HG03571 (cell line): ENCODE results near the gene TAF6.
A peak's percentile ranks its signal among the peaks of the same experiment; 100 is the strongest.

Experiments used
- ATAC-seq: cut with Tn5 transposase; IDR thresholded peaks from one replicate; pipeline ENCODE4 v1.9.1; 2021; ENCODE audit not compliant: unreplicated experiment

TAF6 gene

DNA sequence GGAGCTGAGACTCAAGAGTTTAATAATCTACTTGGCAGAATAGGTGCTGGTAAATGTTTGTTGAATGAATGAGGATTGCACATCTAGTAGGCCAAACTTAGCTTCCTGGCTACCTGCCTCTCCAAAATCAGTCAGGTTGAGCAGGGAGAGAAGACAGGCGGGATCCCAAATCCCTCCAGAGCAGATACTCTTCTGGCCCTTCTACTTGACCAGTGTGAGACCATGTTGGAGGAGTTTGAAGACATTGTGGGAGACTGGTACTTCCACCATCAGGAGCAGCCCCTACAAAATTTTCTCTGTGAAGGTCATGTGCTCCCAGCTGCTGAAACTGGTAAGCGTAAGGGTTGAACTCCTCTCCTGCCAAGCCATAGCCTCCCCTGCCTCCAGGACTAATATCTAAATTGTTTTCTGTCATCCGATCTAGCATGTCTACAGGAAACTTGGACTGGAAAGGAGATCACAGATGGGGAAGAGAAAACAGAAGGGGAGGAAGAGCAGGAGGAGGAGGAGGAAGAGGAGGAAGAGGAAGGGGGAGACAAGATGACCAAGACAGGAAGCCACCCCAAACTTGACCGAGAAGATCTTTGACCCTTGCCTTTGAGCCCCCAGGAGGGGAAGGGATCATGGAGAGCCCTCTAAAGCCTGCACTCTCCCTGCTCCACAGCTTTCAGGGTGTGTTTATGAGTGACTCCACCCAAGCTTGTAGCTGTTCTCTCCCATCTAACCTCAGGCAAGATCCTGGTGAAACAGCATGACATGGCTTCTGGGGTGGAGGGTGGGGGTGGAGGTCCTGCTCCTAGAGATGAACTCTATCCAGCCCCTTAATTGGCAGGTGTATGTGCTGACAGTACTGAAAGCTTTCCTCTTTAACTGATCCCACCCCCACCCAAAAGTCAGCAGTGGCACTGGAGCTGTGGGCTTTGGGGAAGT, 5.4 kb upstream of the TAF6 start:
- ATAC-seq, result no peak

DNA sequence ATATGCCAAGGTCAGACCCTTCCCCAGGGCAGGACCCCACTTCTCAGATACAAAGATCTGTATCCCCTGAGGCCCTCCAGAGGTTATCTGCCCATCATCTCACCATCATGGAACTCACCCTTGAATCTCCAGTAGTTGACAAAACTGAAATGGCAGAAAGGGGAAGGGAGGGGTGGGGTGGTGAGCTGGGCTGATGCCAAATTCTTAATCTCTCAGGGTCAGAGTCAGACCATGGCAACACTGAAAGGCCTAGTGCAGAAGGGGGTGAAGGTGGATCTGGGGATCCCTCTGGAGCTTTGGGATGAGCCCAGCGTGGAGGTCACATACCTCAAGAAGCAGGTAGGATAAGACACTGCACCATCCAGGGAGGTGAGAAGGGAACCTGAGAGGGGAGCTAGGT, 3.4 kb upstream of the TAF6 start:
- no peak for ATAC-seq

GRCh38 chr7:100122067-100122466, 2.9 kb upstream of the TAF6 start:
- no peak for ATAC-seq

GRCh38 chr7:100120733-100121036, 1.5 kb upstream of the TAF6 start:
- ATAC-seq, result no peak

GRCh38 chr7:100119970-100120732, 993 bp upstream of the TAF6 start:
- peak; percentile 46 for ATAC-seq

- ATAC-seq, result no peak
Observed at GRCh38 chr7:100118388-100119071, 628 bp downstream of the TAF6 start.

DNA sequence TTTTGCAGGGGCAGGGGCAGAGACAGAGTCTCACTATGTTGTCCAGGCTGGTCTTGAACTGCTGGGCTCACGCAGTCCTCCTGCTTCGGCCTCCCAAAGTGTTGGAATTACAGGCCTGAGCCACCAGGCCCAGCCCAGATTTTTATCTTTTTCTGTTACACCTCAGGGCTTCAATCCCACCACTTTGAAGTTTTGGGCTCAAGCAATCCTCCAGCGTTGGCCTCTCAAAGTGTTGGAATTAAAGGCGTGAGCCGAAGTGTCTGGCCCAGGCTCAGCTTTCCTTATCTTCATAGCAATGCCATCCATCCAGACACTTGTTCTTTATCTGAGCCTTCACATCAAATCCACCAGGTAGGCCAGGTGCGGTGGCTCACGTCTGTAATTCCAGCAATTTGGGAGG, 4.1 kb downstream of the TAF6 start:
- no peak for ATAC-seq

- no peak for ATAC-seq
Observed at GRCh38 chr7:100111914-100112313, 7.2 kb downstream of the TAF6 start.

GRCh38 chr7:100111156-100111555, 8.0 kb downstream of the TAF6 start:
- no peak for ATAC-seq

- no peak for ATAC-seq
Observed at GRCh38 chr7:100109521-100110163, 9.5 kb downstream of the TAF6 start.

DNA sequence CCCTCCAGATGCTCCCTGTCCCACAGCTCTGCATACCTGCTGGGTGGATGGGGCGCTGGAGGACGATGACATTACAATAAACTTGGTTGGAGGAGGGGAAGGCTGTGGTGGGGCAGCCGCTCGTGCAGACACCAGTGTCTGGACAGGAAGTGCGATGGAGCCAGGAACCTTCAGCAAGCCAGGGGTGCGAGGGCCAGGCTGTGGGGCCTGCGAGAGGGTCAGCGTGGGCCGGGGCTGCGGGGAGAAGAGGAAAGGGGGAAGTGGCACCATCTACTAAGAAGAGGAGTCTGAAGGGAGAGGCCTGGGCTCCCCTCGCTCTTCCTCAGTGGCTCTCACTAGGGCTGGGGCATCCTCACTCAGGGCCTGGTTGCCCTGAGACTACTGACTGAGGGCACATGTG, 11.3 kb downstream of the TAF6 start:
- ATAC-seq, result no peak

- ATAC-seq, result no peak
Observed at GRCh38 chr7:100107125-100107737, 11.9 kb downstream of the TAF6 start.

DNA sequence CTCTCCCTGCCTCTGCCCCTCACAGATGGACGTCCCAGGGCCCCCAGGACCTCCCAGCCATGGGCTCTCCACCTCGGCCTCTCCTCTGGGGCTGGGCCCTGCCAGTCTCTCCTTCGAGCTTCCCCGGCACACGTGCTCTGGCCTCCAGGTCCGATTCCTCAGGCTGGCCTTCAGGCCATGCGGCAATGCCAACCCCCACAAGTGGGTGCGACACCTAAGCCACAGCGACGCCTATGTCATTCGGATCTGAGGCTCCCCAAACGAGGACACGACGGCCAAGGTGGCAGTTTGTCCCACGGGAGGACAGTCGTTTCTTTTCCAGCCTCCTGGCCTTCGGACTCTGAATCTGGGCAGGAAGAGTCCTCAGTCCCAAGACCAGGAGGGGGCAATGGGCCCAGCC, 12.5 kb downstream of the TAF6 start:
- ATAC-seq, result no peak

GRCh38 chr7:100105534-100105933, 13.6 kb downstream of the TAF6 start:
- no peak for ATAC-seq

DNA sequence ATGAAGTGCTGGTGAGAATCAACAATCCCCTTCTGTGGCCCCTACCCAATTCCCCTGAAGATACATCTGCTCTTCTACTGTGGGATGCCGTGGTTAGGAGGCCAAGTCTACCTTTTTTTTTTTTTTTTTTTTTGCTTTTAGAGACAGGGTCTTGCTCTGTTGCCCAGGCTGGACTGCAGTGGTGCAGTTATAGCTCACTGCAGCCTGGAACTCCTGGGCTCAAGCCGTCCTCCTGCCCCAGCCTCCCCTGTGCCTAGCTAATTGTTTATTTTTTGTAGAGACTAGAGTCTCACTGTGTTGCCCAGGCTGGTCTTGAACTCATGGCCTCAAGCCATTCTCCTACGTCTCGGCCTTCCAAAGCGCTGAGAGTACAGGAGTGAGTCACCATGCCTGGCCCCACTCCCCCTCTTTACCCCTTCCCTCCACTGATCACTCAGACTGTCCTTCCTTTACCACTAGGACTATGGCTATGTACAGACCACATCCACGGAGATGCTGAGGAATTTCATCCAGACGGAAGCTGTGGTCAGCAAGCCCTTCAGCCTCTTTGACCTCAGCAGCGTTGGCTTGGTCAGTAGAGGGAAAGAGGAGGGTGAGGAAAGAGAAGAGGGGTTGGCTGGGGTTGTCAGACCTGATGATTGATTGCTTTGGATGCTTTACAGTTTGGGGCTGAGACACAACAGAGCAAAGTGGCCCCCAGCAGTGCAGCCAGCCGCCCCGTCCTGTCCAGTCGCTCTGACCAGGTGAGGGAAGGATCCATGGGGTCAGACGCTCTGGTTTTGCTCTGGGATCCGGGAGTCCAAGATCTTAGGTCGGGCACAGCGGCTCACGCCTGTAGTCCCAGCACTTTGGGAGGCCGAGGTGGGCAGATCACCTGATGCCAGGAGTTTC, 16.0 kb downstream of the TAF6 start:
- ATAC-seq, result no peak

DNA sequence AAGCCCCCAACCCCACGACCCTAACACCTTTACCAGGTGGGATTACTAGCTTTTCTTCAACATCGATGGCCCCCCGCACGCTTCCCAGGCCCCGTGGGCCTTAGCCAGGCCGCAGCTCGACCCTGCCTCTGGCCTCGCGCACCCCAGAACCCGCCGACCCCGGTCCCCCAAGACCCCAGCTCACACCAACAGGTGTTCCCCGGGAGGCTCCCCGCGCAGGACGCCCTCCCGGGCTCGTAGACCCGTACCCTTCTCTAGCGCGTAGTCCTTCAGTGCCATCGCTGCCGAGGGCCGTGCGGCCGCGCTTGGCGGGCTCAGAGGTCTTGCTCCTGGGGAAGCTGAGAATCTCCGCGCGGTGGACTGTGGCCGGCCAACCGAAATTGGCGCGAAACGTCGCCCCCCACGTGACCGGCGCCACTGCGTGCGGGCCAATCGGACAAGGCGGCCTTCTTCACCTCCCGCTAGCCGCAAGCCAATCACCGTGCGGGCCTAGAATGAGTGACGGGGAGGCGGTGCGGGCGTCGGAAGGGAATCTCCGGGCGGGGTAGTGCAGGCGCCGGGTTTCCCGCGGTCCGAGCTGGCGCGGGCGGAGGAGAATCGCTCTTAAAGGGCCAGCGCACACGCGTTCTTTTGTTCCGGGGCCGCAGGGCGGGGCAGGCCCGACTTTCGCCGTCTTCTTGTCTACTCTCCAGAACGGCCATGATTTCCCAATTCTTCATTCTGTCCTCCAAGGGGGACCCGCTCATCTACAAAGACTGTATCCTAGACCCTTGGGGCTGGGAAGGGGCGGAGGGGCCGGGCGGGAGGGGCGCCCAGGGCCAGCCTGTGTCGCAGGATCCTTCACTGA, 17.9 kb downstream of the TAF6 start, which contains the start of the genes AP4M1 and MCM7:
AP4M1 (plus strand) TSS at position 628 of the 847 bp plus-strand sequence; CDS start at position 700, 72 bp downstream.
MCM7 (minus strand) TSS at position 382 of the 847 bp plus-strand sequence; CDS start at position 279, 103 bp downstream.
- peak; percentile 76 for ATAC-seq

- ATAC-seq, result peak; percentile 67
Observed at GRCh38 chr7:100100420-100101015, 18.6 kb downstream of the TAF6 start.

GRCh38 chr7:100099452-100099851, 19.7 kb downstream of the TAF6 start:
- no peak for ATAC-seq
